ENCODE results near the gene LRFN3. TPM values are rescaled to one million over a fixed set of nuclear protein-coding genes. Genes with fewer than 3 reads are reported as not detected.
"Not testable (repeated sequence)": the region's sequence is repeated elsewhere in the genome, so short reads cannot be mapped to it uniquely, and the experiment has no call there.

Gene LRFN3
- total RNA-seq, 2 experiments from 2014 or later: 4.2 to 4.5 TPM

DNA sequence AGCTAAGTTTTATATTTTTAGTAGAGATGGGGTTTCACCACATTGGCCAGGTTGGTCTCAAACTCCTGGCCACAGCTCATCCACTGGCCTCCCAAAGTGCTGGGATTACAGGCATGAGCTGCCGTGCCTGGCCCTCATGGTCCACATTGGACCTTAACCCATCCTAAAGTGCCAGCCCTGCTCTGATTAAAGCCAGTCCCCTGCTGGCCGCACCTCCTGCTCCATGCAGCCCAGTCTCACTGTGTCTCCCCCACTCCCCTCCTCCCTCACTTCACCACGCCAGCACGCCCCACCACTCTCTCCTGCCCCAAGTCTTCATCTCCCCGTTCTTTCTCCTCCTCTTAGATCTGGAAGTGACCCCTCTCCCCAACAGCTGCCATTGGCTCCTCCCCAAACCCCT lies 42.1 kb downstream of the LRFN3 start:
- intact Hi-C loops (cut with DNase I, micrococcal nuclease): no loop called here
- Mint-ChIP-seq H3K27ac (no peak overlapping the region), H3K27me3 (peaks cover 36% of the 10 kb centered on the region), H3K9me3 (no peaks in the 10 kb centered on the region), H3K4me1 (ENCODE audit: low read depth) (no peaks in the 10 kb centered on the region), H3K4me3 (no peak overlapping the region), H3K36me3 (ENCODE audit: low read depth) (no peaks in the 10 kb centered on the region)
- ATAC-seq (ENCODE audit: poor library complexity): no peak
- H3K27me3 ChIP-seq (ENCODE audit: control insufficient read depth in 1 of 2, insufficient read depth in 2 of 2, low read length in 2 of 2): peaks cover 0 to 5% of the 10 kb centered on the region in 2 experiments
- H3K9me3 ChIP-seq (ENCODE audit: control insufficient read depth in 1 of 2, insufficient read depth in 1 of 2, low read length in 2 of 2): peaks cover 0 to 7% of the 10 kb centered on the region in 2 experiments
- H3K36me3 ChIP-seq (ENCODE audit: insufficient read depth, low read length): no peaks in the 10 kb centered on the region
- TF ChIP-seq, protein P1, sequence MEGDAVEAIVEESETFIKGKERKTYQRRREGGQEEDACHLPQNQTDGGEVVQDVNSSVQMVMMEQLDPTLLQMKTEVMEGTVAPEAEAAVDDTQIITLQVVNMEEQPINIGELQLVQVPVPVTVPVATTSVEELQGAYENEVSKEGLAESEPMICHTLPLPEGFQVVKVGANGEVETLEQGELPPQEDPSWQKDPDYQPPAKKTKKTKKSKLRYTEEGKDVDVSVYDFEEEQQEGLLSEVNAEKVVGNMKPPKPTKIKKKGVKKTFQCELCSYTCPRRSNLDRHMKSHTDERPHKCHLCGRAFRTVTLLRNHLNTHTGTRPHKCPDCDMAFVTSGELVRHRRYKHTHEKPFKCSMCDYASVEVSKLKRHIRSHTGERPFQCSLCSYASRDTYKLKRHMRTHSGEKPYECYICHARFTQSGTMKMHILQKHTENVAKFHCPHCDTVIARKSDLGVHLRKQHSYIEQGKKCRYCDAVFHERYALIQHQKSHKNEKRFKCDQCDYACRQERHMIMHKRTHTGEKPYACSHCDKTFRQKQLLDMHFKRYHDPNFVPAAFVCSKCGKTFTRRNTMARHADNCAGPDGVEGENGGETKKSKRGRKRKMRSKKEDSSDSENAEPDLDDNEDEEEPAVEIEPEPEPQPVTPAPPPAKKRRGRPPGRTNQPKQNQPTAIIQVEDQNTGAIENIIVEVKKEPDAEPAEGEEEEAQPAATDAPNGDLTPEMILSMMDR (IDR thresholded peaks at IDR 0.05): no peak
- no peak for DNase-seq
- no peak overlapping the region for H3K4me3 ChIP-seq (ENCODE audit: low read length)
- ChIA-PET POLR2A (no interaction called here), CTCF (no interaction called here)
- no peaks in the 10 kb centered on the region for H3K4me1 ChIP-seq (ENCODE audit: insufficient read depth, low read length)
- H3K27ac ChIP-seq (ENCODE audit: low read depth in 1 of 2, low read length in 2 of 2): no peak overlapping the region

DNA sequence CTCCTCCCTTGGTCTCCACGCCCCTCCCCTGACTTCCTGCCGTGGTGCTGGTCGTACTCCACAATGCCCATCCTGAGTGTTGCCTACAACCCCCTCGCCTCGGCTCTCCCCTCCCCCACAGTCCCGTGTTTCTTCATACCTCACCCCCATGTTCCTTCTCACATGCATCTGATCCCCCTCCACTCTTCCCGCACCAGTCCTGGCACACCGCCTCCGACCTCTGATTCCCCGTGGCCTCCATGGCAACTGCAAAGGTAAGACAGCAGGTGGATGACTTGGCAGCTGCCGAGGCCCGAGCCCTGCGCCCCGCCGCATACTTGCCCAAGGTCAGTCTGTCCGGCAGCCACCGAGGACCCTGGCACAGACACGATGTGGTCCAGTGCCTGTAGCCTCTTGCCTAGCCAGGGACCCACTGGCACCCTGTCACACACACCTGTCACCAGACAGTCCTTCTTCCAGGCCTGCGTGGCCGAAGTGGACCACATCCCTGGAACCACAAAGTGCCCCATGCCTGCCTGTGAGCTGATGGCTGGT lies 42.7 kb downstream of the LRFN3 start:
- ChIA-PET CTCF (no interaction called here), POLR2A (no interaction called here)
- intact Hi-C loops (cut with DNase I, micrococcal nuclease): no loop called here
- H3K4me1 ChIP-seq (ENCODE audit: insufficient read depth, low read length): no peaks in the 10 kb centered on the region
- H3K27ac ChIP-seq (ENCODE audit: low read depth in 1 of 2, low read length in 2 of 2): no peak overlapping the region
- no peak overlapping the region for H3K4me3 ChIP-seq (ENCODE audit: low read length)
- DNase-seq (no peak), ATAC-seq (ENCODE audit: poor library complexity) (no peak)
- Mint-ChIP-seq H3K4me1 (ENCODE audit: low read depth) (no peaks in the 10 kb centered on the region), H3K9me3 (no peaks in the 10 kb centered on the region), H3K4me3 (no peak overlapping the region), H3K27ac (no peak overlapping the region), H3K36me3 (ENCODE audit: low read depth) (no peaks in the 10 kb centered on the region), H3K27me3 (peaks cover 43% of the 10 kb centered on the region)
- TF ChIP-seq, protein P1 (IDR thresholded peaks at IDR 0.05): no peak
- H3K9me3 ChIP-seq (ENCODE audit: control insufficient read depth in 1 of 2, insufficient read depth in 1 of 2, low read length in 2 of 2): peaks cover 0 to 7% of the 10 kb centered on the region in 2 experiments
- peaks cover 0 to 5% of the 10 kb centered on the region in 2 experiments for H3K27me3 ChIP-seq (ENCODE audit: control insufficient read depth in 1 of 2, insufficient read depth in 2 of 2, low read length in 2 of 2)
- no peaks in the 10 kb centered on the region for H3K36me3 ChIP-seq (ENCODE audit: insufficient read depth, low read length)

DNA sequence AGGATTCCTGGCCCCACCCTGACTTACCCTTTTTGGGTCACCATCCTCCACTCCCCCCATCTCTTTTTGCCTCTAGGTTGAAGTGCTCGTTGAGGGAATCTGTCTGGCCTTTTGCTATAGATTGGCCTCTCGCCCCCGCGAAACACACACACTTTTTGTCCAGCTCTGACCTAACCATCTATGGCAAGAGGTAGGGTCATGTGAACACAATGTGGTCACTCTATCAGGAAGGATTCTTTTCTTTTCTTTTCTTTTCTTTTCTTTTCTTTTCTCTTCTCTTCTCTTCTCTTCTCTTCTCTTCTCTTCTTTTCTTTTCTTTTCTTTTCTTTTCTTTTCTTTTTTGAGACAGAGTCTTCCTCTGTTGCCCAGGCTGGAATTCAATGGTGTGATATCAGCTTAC lies 44.8 kb downstream of the LRFN3 start:
- H3K27ac ChIP-seq (ENCODE audit: low read depth in 1 of 2, low read length in 2 of 2); H3K9me3 Mint-ChIP-seq; H3K4me3 ChIP-seq (ENCODE audit: low read length); H3K36me3 ChIP-seq (ENCODE audit: insufficient read depth, low read length); H3K4me3 Mint-ChIP-seq; POLR2A ChIA-PET; ATAC-seq (ENCODE audit: poor library complexity); DNase-seq; CTCF ChIA-PET; H3K4me1 ChIP-seq (ENCODE audit: insufficient read depth, low read length); H3K27ac Mint-ChIP-seq; intact Hi-C loops (cut with DNase I, micrococcal nuclease); H3K4me1 Mint-ChIP-seq (ENCODE audit: low read depth); H3K36me3 Mint-ChIP-seq (ENCODE audit: low read depth): not testable (repeated sequence)
- Histone ChIP-seq H3K27me3 (ENCODE audit: control insufficient read depth in 1 of 2, insufficient read depth in 2 of 2, low read length in 2 of 2) (peaks cover 7 to 24% of the 10 kb centered on the region in 2 experiments), H3K9me3 (ENCODE audit: control insufficient read depth in 1 of 2, insufficient read depth in 1 of 2, low read length in 2 of 2) (peaks cover 0 to 11% of the 10 kb centered on the region in 2 experiments)
- H3K27me3 Mint-ChIP-seq: peaks cover 57% of the 10 kb centered on the region

DNA sequence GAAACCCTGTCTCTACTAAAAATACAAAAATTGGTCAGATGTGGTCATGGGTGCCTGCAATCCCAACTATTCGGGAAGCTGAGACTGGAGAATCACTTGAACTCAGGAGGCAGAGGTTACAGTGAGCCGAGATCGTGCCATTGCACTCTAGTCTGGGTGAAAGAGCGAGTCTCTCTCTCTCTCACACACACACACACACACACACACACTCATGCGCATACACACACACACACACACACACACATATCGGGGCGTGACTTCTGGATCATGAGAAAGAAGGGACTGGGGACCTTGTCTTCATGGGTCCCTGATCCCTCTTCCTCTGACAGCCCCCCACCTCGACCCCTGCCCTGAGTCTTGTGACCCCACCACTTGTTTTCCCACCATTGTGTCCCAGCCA lies 47.0 kb downstream of the LRFN3 start:
- no peak for DNase-seq
- TF ChIP-seq, protein P1 (IDR thresholded peaks at IDR 0.05): no peak
- Histone ChIP-seq H3K27me3 (ENCODE audit: control insufficient read depth in 1 of 2, insufficient read depth in 2 of 2, low read length in 2 of 2) (peaks cover 19 to 34% of the 10 kb centered on the region in 2 experiments), H3K27ac (ENCODE audit: low read depth in 1 of 2, low read length in 2 of 2) (no peak overlapping the region), H3K9me3 (ENCODE audit: control insufficient read depth in 1 of 2, insufficient read depth in 1 of 2, low read length in 2 of 2) (peaks cover 0 to 8% of the 10 kb centered on the region in 2 experiments), H3K4me3 (ENCODE audit: low read length) (no peak overlapping the region), H3K36me3 (ENCODE audit: insufficient read depth, low read length) (no peaks in the 10 kb centered on the region), H3K4me1 (ENCODE audit: insufficient read depth, low read length) (peaks cover 15% of the 10 kb centered on the region)
- CTCF ChIA-PET: no interaction called here
- Mint-ChIP-seq H3K27me3 (peaks cover 71% of the 10 kb centered on the region), H3K27ac (no peak overlapping the region), H3K4me1 (ENCODE audit: low read depth) (peaks cover 8% of the 10 kb centered on the region), H3K4me3 (no peak overlapping the region), H3K36me3 (ENCODE audit: low read depth) (no peaks in the 10 kb centered on the region), H3K9me3 (no peaks in the 10 kb centered on the region)
- no peak for ATAC-seq (ENCODE audit: poor library complexity)
- intact Hi-C loops (cut with DNase I, micrococcal nuclease): no loop called here
- POLR2A ChIA-PET: no interaction called here
